Naive thymus-derived CD4-positive, alpha-beta T cell (primary cell): Measurements from ENCODE around the gene NR2C2AP. TPM values are rescaled to one million over a fixed set of nuclear protein-coding genes. Genes with fewer than 3 reads are reported as not detected.
"Not testable (repeated sequence)": the region's sequence is repeated elsewhere in the genome, so short reads cannot be mapped to it uniquely, and the experiment has no call there.

Source experiments
- ATAC-seq: fragments of 150-1000 bp; cut with Tn5 transposase; 2 replicates; pipeline ENCODE4 v1.10.0; 2021; ENCODE audit warnings: mild to moderate bottlenecking, moderate library complexity
- CTCF ChIA-PET: fragments of 350-600 bp; sonication (Branson Sonifier 250); formaldehyde crosslinking; loops from one replicate; lab custom pipeline; 2021; ENCODE audit warnings: antibody characterized with exemption; lab: Charles Lee
- POLR2A ChIA-PET: fragments of 350-600 bp; sonication (Branson Sonifier 250); formaldehyde crosslinking; loops from one replicate; lab custom pipeline; 2021; ENCODE audit warnings: antibody characterized with exemption, inconsistent platforms; lab: Charles Lee
- DNase-seq, 9 donors: peaks; one replicate each; pipeline versions ENCODE4 v3.0.0 to v3.0.0-alpha.2; 2020 to 2022; ENCODE audit warnings: mixed read lengths in 1 of 9
- H3K27ac ChIP-seq: one replicate; pipeline ENCODE4 v1.7.0; 2013; ENCODE audit warnings: mild to moderate bottlenecking, low read depth, low read length, moderate library complexity
- H3K27me3 ChIP-seq, 2 donors: one replicate each; pipeline ENCODE4 v1.7.0; 2013; ENCODE audit warnings: low read length in 2 of 2, mild to moderate bottlenecking in 2 of 2, moderate library complexity in 2 of 2; ENCODE audit not compliant: control insufficient read depth in 2 of 2, insufficient read depth in 2 of 2
- H3K36me3 ChIP-seq, 3 experiments: 1 replicate in 2 of 3; 2 replicates in 1 of 3; pipeline ENCODE4 v1.7.0; 2013; ENCODE audit warnings: low read length in 3 of 3, mild to moderate bottlenecking in 3 of 3, moderate library complexity in 1 of 3; ENCODE audit not compliant: insufficient read depth in 3 of 3, control insufficient read depth in 2 of 3
- H3K4me1 ChIP-seq, 2 donors: one replicate each; pipeline ENCODE4 v1.7.0; 2013; ENCODE audit warnings: low read length in 2 of 2, mild to moderate bottlenecking in 2 of 2, moderate library complexity in 1 of 2; ENCODE audit not compliant: control insufficient read depth in 2 of 2, insufficient read depth in 2 of 2
- H3K4me3 ChIP-seq: 2 replicates; pipeline ENCODE4 v1.7.0; 2013; ENCODE audit warnings: mild to moderate bottlenecking, low read length
- H3K9me3 ChIP-seq, 3 experiments: 1 replicate in 2 of 3; 2 replicates in 1 of 3; pipeline ENCODE4 v1.7.0; 2013; ENCODE audit warnings: low read length in 3 of 3; ENCODE audit not compliant: control insufficient read depth in 2 of 3
- H3K27ac Mint-ChIP-seq, 9 donors: one replicate each; pipeline ENCODE4 v1.8.0; 2020 to 2022; ENCODE audit warnings: mixed read lengths in 9 of 9, mild to moderate bottlenecking in 8 of 9, moderate library complexity in 5 of 9, inconsistent platforms in 2 of 9
- H3K27me3 Mint-ChIP-seq, 5 donors: one replicate each; pipeline ENCODE4 v1.8.0; 2021 to 2022; ENCODE audit warnings: mixed read lengths in 5 of 5, mild to moderate bottlenecking in 1 of 5
- H3K36me3 Mint-ChIP-seq, 5 donors: one replicate each; pipeline ENCODE4 v1.8.0; 2020 to 2022; ENCODE audit warnings: mixed read lengths in 5 of 5, mild to moderate bottlenecking in 3 of 5, inconsistent platforms in 1 of 5
- H3K4me1 Mint-ChIP-seq, 7 donors: one replicate each; pipeline ENCODE4 v1.8.0; 2020 to 2022; ENCODE audit warnings: mixed read lengths in 7 of 7, mild to moderate bottlenecking in 3 of 7, inconsistent platforms in 1 of 7
- H3K4me3 Mint-ChIP-seq, 10 donors: one replicate each; pipeline ENCODE4 v1.8.0; 2020 to 2022; ENCODE audit warnings: mild to moderate bottlenecking in 10 of 10, mixed read lengths in 10 of 10, moderate library complexity in 6 of 10, inconsistent platforms in 2 of 10
- H3K9me3 Mint-ChIP-seq, 11 donors: one replicate each; pipeline ENCODE4 v1.8.0; 2020 to 2022; ENCODE audit warnings: mixed read lengths in 11 of 11, mild to moderate bottlenecking in 4 of 11, inconsistent platforms in 1 of 11, moderate library complexity in 1 of 11
- intact Hi-C, 2 donors: fragments of 100-400 bp; cut with micrococcal nuclease; formaldehyde crosslinking; loops; one replicate each; pipeline ENCODE4 v1.15.1; 2023
- polyA plus RNA-seq, 2 donors: library from polyadenylated mRNA; unstranded; fragments of 300-500 nt; fragmentation: Illumina TruSeq; gene quantifications; one replicate each; pipeline ENCODE4 v1.2.3, GENCODE V29; 2021
- total RNA-seq, 6 experiments: library from RNA in 5 of 6; stranded (reverse) in 5 of 6; gene quantifications; 1 replicate in 5 of 6; 2 replicates in 1 of 6; pipeline ENCODE4 v1.2.3 and lab custom pipeline; 2021 to 2026

The NR2C2AP gene
- total and polyA plus RNA-seq, 7 experiments from 2014 or later, result 13.8 to 37.7 (median 28.7) TPM

DNA sequence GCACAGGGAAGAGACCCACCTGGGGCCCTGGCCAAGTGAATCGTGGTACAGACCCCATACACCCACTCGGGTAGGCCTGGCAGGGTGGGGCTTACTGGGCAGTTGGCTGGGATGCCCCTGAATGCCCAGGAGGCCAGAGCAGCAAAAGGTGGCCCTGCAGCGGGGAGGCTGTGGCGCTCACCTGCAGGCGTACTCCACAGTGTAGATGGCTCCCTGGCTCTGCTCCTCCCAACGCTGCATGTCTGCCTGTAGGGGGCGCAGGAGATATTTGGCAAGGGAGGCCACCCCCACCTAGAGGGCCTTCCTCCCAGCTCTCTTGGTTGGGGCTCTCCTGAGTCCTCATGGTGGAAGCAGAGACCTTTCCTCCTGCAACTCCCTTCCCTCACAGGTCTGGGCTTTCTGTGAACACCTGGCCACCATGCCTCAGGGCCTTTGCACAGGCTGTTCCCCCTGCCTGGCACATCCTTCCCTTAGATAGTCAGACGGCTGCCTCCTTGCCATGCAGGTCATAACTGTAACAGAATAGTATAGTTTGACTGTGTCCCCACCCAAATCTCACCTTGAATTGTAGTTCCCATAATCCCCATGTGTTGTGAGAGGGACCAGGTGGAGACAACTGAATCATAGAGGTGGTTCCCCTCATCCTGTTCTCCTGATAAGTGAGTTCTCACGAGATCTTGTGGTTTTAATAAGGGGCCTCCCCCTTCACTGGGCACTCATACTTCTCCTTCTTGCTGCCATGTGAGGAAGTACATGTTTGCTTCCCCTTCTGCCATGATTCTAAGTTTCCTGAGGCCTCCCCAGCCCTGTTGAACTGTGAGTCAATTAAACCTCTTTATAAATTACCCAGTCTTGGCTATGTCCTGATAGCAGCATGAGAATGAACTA, 17.1 kb downstream of the NR2C2AP start:
- Mint-ChIP-seq H3K9me3 (peaks cover 0 to 2% (median 0%) of the 10 kb centered on the region in 11 donors), H3K36me3 (peaks cover 6 to 35% (median 9%) of the 10 kb centered on the region in 5 donors), H3K27me3 (no peaks in the 10 kb centered on the region), H3K4me1 (peaks cover 20 to 43% (median 30%) of the 10 kb centered on the region in 7 donors), H3K27ac (peak overlapping the region in 6 of 9 donors; percentile 22 to 74 (median 62)), H3K4me3 (no peak overlapping the region)
- H3K4me3 ChIP-seq, result no peak overlapping the region
- no peaks in the 10 kb centered on the region for H3K27me3 ChIP-seq
- ChIA-PET CTCF (interaction anchor here (1.3 kb wide), 1 partner anchor 39 kb away, joined by 5 read pairs; no protein-coding TSS in a partner anchor), POLR2A (no interaction called here)
- H3K4me1 ChIP-seq, result peaks cover 12 to 20% of the 10 kb centered on the region in 2 donors
- H3K27ac ChIP-seq, result no peak overlapping the region
- ATAC-seq (peak; percentile 86), DNase-seq (peak; percentile 29 to 70 (median 58))
- intact Hi-C loops, result loop anchor here (1.0 to 2.0 kb wide), 2 partner anchors 39 to 305 kb away; no protein-coding TSS in a partner anchor
- H3K36me3 ChIP-seq, result peaks cover 0 to 40% (median 0%) of the 10 kb centered on the region in 3 experiments
- H3K9me3 ChIP-seq, result no peaks in the 10 kb centered on the region

DNA sequence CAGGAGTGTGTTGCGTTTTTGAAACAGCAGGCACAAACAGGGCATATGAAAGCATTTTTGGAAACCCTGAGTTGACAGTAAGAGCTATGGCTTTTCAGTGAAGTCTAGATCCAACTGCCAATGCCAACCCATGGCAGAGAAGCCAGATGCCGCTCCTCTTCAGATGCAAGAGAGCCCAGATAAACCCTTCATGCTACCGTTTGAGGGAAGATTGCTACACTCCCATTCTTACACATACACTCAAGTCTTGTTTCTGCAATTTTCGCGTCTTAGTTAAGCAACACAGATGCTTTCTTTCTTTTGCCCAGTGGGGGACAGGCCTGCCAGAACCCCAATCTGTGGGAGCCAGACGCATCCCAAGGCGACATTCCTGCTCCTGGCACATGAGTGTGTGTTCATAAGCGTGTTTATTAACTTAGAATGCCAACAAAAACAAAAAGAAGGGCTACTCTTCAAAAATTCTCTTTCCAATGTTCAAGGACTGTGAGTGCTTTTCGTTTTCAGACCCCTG, 21.7 kb downstream of the NR2C2AP start:
- H3K4me1 Mint-ChIP-seq, result peaks cover 6 to 12% (median 8%) of the 10 kb centered on the region in 7 donors
- H3K36me3 Mint-ChIP-seq, result peaks cover 6 to 38% (median 10%) of the 10 kb centered on the region in 5 donors
- ChIA-PET CTCF (no interaction called here), POLR2A (no interaction called here)
- no peaks in the 10 kb centered on the region for H3K27me3 Mint-ChIP-seq
- peak overlapping the region in 1 of 9 donors; percentile 38 for H3K27ac Mint-ChIP-seq
- H3K36me3 ChIP-seq, result peaks cover 0 to 76% (median 0%) of the 10 kb centered on the region in 3 experiments
- no peaks in the 10 kb centered on the region for H3K27me3 ChIP-seq
- H3K9me3 Mint-ChIP-seq, result peaks cover 0 to under 1% (median 0%) of the 10 kb centered on the region in 11 donors
- no peaks in the 10 kb centered on the region for H3K4me1 ChIP-seq
- intact Hi-C loops, result no loop called here
- H3K4me3 ChIP-seq, result no peak overlapping the region
- no peaks in the 10 kb centered on the region for H3K9me3 ChIP-seq
- ATAC-seq (no peak), DNase-seq (no peak)
- no peak overlapping the region for H3K4me3 Mint-ChIP-seq
- H3K27ac ChIP-seq, result no peak overlapping the region

- intact Hi-C loops, result no loop called here
- Histone ChIP-seq H3K36me3 (peaks cover 0 to 67% (median 0%) of the 10 kb centered on the region in 3 experiments), H3K27ac (no peak overlapping the region), H3K4me3 (no peak overlapping the region), H3K27me3 (no peaks in the 10 kb centered on the region), H3K4me1 (no peaks in the 10 kb centered on the region), H3K9me3 (no peaks in the 10 kb centered on the region)
- peaks cover 0 to 32% (median 9%) of the 10 kb centered on the region in 5 donors for H3K36me3 Mint-ChIP-seq
- H3K27me3 Mint-ChIP-seq, result no peaks in the 10 kb centered on the region
- no peak for ATAC-seq
- peaks cover 0 to 6% (median 0%) of the 10 kb centered on the region in 7 donors for H3K4me1 Mint-ChIP-seq
- H3K9me3 Mint-ChIP-seq, result no peaks in the 10 kb centered on the region
- H3K27ac Mint-ChIP-seq, result peak overlapping the region in 1 of 9 donors; percentile 19
- ChIA-PET CTCF (no interaction called here), POLR2A (no interaction called here)
- no peak for DNase-seq
- H3K4me3 Mint-ChIP-seq, result no peak overlapping the region
Observed at GRCh38 chr19:19179548-19180441, 23.4 kb downstream of the NR2C2AP start.

DNA sequence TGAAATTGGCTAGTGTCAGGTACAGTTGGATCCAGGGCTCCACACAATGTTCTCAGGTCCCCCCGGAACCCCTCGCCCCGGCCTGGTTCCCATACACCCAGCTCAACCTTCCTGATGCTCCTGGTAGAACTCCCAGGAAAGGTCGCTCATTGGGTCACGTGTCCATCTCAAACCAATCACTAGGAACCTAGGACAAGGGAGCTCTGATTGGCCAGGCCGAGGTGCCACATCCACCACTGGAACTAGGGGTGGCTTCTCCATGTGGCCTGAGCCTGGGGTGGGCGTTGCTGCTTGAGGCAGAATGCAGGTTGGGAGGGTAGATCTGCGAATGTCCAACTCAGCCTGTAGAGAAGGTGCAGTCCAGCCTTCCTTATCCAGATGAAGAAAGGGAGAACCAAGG, 26.3 kb downstream of the NR2C2AP start:
- no peaks in the 10 kb centered on the region for H3K27me3 Mint-ChIP-seq
- no peak overlapping the region for H3K27ac ChIP-seq
- no peak overlapping the region for H3K27ac Mint-ChIP-seq
- no peaks in the 10 kb centered on the region for H3K4me1 ChIP-seq
- no peak overlapping the region for H3K4me3 ChIP-seq
- ChIA-PET POLR2A (no interaction called here), CTCF (no interaction called here)
- H3K9me3 Mint-ChIP-seq, result no peaks in the 10 kb centered on the region
- peaks cover 0 to 55% (median 0%) of the 10 kb centered on the region in 3 experiments for H3K36me3 ChIP-seq
- H3K9me3 ChIP-seq, result no peaks in the 10 kb centered on the region
- H3K4me3 Mint-ChIP-seq, result no peak overlapping the region
- H3K36me3 Mint-ChIP-seq, result peaks cover 0 to 23% (median 5%) of the 10 kb centered on the region in 5 donors
- ATAC-seq (no peak), DNase-seq (no peak)
- H3K27me3 ChIP-seq, result no peaks in the 10 kb centered on the region
- peaks cover 0 to 5% (median 0%) of the 10 kb centered on the region in 7 donors for H3K4me1 Mint-ChIP-seq
- intact Hi-C loops, result no loop called here

- H3K9me3 ChIP-seq, H3K27me3 ChIP-seq, H3K4me3 ChIP-seq, H3K27ac Mint-ChIP-seq, H3K27ac ChIP-seq, H3K4me3 Mint-ChIP-seq, ATAC-seq, H3K9me3 Mint-ChIP-seq, DNase-seq, H3K4me1 ChIP-seq, POLR2A ChIA-PET, H3K27me3 Mint-ChIP-seq: not testable (repeated sequence)
- H3K36me3 ChIP-seq, result peaks cover 0 to 22% (median 0%) of the 10 kb centered on the region in 3 experiments
- peaks cover 0 to 11% (median 0%) of the 10 kb centered on the region in 5 donors for H3K36me3 Mint-ChIP-seq
- intact Hi-C loops, result loop anchor here in 1 of 2 donors (1.0 to 5.0 kb wide), 2 partner anchors 36 to 120 kb away; partner anchors contain the start of gene TMEM161A
- peaks cover 14 to 20% (median 17%) of the 10 kb centered on the region in 7 donors for H3K4me1 Mint-ChIP-seq
- CTCF ChIA-PET, result interaction anchor here (1.1 to 1.5 kb wide), 2 partner anchors 125 to 264 kb away, joined by 4 read pairs; no protein-coding TSS in a partner anchor
Observed at GRCh38 chr19:19173243-19173642, 30.0 kb downstream of the NR2C2AP start.
